Right lung (tissue), 5 donors: ENCODE data around the gene TEK. TPM values are rescaled to one million over a fixed set of nuclear protein-coding genes. Genes with fewer than 3 reads are reported as not detected.

Experiments
- DNase-seq, 2 donors: peaks; one replicate each; pipeline ENCODE4 v3.0.0-alpha.2; 2013
- polyA plus RNA-seq, 5 donors: library from polyadenylated mRNA; unstranded; fragments of 120-200 nt; gene quantifications; one replicate each; pipeline versions ENCODE4 v1.2.1 to v1.2.3, GENCODE V29; 2013; ENCODE audit warnings: inconsistent platforms in 1 of 5, low replicate concordance in 1 of 5; ENCODE audit not compliant: insufficient read length in 5 of 5, insufficient read depth in 1 of 5

The TEK gene
- polyA plus RNA-seq, 5 donors: 33.0 to 55.7 (median 52.6) TPM

DNA sequence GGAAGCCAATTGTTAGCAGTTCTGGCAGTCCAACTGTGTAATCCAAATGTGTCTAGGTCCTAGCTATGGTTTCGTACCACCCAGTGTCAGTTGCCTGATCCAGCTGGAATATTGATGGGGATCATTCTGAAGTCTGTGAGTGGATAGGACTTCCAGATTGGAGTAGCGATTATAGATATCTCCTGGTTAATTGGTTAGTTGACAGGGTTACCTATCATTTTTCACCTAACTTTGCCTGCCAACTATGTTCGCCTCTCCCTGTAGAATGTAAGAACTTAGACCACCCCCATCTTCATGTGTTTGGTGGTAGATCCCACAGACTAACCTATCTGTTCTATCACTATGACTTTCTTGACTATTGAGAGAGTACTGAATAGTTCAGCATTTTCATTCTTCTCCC, 59.9 kb downstream of the TEK start:
- no peak for DNase-seq

DNA sequence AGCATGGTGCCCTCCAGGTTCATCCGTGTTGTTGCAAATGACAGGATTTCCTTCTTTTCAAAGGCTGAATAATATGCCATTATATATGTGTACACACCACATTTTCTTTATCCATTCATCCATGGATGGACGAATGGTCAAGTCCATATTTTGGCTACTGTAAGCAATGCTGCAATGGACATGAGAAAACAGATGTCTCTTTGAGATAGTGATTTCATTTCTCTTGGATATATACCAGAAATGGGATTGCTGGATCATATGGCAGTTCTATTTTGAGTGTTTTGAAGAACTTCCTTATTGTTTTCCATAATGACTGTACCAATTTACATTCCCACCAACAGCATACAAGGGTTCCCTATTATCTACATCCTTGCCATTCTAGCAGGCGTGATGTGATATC, 67.9 kb downstream of the TEK start:
- DNase-seq: no peak

DNA sequence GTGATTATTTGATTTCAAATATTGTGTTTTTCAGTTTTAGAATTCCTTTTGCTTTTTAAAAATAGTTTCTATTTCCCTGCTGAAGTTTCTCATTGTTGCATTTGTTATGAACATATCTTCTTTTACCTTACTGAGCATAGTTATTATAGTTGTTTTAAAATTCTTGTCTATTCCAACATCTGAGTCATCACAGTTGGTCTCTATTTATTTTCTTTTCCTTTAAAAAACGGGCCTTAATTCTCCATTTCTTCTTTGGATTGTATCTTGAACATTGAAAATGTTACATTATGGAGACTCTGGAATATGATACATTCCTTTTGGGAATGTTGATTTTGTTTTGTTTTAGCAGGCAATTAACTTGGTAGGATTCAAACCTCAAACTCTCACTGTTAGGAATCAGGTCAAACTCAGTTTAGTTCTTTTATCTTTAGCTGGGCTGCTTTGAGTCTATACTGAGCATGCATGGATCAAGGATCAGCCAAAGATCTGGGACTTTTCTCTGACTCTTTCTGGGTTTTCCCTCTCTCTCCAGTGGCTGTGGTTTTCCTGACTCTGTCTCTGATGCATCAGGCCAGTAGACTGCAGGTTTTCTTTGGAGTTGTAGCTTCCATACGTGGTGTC, 70.3 kb downstream of the TEK start:
- DNase-seq: no peak

DNA sequence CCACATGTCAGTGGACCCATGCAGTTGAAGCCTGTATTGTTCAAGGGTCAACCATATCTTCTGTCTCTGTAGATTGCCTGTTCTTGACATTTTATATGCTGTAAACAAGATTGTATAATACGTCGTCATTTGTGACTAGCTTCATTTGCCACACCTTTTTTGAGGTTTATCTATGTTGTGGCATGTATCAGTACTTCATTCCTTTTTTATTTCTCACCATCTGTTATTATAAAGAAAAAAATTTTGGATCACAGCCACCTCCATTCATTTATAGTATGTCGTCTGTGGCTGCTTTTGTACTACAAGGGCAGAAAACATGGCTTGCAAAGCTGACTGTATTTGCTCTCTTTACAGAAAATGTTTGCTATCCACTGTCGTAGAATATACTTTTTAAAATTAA, 72.4 kb downstream of the TEK start:
- DNase-seq: no peak

DNA sequence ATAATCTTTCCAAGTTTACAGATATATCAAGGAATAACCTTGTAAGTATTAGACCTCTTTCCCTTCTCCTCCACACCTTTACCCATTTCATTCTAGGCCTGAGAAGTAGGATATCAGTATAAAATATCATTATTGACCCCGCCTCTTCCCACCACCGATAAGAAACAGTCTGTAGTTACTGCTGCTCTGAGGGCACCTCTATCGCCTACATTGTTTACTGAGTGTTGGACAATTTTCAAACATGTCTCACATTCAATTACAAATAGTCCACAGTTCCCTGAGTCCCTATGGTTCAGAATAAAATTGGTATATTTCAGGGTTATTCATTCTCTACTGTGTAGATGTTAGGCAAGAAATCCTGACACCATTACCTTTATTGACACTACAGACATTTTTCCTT, 73.4 kb downstream of the TEK start:
- no peak for DNase-seq

DNA sequence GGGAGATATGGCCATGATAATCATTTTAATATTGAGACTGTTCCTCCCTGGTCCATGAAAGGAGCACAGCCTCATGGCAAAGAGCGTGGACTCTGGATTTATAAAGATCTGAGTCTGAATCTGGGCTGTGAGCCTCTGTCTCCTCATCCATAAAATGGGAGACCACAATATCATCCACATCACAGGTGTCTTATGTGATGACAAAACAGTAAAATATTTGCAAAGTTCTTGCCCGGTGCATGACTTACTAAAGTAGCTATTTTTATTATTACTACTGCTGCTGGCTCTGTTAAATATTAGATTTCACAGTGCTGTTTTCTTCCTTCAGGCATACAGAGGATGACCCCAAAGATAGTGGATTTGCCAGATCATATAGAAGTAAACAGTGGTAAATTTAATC, 74.1 kb downstream of the TEK start:
- DNase-seq: no peak

DNA sequence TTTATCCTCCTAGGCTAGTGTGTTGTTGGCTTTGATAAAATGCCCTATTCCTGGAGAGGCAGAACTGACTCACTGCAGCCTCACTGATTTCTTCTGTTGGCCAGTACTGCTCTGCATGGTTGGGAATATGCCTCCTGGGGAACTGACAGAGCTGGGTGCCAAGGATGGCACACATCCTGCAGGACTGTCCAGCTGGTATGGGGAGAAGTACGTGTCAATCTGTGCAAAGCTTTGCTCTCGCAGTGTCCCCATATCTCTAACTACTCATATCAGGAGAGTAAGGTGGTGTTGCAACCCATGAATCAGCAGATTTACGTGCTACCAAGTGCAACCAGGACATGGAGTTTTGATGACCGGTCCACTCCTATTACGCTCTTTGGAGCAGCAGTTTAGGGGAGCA, 74.7 kb downstream of the TEK start:
- no peak for DNase-seq

DNA sequence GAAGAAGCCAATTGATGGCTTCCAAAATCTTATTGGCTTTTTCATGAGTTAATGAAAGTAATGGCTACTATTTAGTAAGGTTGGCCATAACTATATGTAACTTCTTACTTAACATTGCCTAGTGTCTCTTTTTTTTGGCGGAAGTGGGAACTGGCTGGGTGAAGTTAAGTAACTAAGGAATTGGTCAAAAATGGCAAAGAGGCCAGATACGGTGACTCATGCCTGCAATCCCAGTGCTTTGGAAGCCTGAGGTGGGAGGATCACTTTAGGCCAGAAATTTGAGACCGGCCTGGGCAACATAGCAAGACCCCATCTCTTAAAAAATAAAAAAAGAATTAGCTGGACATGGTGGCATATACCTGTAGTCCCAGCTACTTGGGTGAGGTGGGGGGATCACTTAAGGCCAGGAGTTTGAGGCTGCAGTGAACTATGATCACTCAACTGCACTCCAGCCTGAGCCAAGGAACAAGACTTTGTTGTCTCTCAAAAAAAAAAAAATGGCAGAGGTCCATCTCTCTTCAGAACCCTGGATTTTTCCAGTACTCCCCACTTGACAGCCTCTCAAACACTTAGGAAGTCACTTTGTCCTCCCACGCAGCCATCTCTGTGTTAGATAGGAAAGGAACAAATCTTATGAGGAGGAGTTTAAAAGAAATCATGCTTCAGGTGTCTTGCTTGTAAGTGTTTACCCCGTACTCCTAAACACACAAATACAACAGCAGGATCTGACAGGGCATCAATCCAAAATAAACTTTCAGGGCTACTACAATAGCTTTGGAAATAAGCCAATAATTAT, 75.7 kb downstream of the TEK start:
- no peak for DNase-seq

DNA sequence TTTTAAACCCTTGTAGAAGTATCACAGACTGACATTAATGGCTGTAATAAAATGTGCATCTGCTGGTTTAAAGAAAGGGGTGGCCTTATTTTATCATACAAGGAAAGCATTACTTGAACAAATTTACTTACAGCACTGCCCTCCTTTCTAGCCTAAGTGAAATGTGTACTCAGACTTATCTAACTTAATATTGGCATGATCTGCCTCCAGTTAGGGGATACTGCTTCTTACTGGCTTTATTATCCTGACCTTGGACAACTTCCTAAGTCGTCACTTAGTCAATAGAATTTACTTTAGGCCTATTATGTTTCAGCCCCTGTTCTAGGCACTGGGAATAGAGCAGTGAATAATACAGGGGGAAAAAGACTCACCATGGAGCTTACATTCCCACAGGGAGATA, 79.4 kb downstream of the TEK start:
- DNase-seq: no peak

DNA sequence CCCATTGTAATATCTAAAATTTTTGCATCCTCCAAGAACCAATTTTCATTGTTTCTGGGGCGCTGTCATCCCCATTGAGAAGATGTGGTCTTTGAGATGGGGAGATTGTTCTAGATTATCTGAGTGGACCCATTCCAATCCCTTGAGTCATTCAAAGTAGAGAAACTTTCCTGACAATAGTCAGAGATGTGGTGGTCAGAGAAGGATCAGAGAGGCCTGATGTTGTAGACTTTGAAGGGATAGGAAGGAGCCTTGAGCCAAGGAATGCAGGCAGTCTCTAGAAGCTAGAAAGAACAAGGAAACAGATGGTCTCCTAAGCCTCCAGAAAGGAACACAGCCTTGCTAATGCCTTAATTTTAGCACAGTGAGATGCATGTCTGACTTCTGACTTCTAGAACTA, 80.4 kb downstream of the TEK start:
- DNase-seq: no peak

DNA sequence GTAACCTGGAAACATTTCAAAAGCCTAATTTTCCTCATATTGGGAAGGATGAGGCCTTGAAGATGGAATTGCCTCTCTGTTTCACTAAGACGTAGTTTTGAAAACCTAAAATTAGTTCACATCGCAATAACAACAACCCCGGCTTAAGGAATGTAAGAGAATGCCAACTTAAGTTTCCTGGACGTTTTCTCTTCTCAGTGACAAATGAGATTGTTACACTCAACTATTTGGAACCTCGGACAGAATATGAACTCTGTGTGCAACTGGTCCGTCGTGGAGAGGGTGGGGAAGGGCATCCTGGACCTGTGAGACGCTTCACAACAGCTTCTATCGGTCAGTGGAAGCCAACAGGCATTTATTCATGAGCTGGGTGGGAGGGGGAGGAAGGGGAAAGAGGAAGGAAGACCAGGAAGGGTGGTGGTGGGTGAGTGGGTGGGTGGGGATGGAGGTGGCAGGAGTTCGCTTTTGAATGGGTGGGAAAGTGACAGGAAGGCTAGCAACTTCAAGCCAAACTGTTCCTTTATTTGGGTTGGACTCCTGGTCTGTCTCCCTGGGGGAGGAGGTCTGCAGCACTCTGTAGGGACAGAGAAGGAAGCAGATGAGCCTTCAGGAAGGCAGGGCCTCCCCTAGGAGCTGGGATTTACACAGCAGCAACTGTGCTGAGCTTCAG, 83.4 kb downstream of the TEK start:
- DNase-seq: no peak

DNA sequence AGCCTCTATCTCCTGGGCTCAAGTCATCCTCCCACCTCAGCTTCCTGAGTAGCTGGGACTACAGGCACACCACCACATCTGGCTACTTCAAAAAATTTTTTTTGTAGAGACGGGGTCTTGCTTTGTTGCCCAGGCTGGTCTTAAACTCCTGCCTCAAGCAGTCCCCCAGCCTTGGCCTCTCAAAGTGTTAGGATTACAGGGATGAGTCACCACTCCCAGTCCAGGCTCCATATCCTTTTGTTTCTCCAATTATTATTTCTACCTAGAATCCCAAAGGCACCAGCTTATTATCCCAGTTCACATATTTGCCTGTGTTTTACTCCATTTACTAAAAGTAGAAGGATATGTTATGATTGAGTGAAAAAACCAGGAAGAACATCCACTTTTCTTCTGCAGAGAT, 84.9 kb downstream of the TEK start:
- no peak for DNase-seq

DNA sequence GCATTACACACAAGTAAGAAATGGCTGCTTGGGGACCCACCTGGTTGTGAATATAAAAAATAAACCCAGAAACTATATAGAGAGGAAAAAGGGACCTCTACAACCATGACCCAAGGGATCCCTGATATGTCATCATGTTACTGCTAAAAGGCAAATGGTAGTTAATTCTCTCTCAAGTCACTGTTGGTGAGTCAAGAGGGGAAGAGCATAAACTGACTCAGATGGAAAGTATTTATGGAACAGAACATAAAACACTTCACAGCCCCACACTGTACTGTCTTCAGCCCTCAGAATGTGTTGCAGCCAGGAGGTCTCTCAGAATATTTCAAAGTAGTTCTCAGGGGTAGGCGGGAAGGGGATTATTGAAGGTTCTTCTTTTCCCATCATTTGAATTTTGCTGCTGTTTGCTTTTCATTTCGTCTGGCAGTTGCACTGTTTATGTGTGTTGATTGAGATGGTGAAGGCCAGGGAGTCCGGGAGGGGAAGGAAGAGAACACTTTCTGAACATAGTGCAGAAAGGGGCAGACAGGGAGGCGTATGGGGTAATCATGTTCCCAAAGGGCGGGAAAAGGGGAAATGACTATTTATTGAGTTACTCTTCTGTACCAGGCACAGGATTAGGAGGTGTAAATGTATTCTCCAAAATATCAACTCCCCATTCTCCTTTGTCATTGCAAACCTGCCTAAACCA, 85.5 kb downstream of the TEK start:
- no peak for DNase-seq

DNA sequence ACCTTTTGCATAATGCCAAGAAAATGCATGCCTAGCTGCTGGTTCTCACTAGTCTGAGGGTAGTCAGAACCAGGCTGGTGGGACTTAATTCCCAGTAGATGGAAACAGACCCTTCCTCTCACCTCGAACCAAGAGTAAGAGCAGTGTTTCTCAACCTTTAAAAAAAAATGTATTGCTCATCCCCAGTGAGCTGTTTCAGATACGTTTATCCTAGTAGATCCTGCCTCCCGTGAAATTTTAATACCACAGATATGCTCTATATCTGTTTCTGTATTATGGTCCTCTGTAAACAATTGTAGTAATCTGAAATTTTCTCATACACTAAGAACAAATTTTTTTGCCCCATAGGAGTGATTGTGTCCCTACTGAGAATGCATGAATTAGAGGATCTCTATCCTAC, 86.2 kb downstream of the TEK start:
- DNase-seq: no peak

DNA sequence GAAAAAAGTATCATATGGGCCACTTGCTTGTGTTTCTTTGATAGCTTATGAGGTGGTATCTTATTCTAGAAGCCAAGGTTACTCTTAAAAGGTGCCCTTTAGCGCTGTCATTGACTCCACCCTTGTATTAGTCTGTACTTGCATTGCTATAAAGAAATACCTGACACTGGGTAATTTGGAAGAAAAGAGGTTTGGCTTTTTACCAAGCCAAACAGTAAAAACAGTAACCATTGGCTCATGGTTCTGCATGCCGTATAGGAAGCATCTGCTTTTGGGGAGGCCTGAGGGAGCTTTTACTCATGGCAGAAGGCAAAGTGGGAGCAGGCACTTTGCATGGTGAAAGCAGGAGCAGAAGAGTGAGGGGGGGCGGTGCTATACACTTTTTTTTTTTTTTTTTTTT, 87.4 kb downstream of the TEK start:
- no peak for DNase-seq

DNA sequence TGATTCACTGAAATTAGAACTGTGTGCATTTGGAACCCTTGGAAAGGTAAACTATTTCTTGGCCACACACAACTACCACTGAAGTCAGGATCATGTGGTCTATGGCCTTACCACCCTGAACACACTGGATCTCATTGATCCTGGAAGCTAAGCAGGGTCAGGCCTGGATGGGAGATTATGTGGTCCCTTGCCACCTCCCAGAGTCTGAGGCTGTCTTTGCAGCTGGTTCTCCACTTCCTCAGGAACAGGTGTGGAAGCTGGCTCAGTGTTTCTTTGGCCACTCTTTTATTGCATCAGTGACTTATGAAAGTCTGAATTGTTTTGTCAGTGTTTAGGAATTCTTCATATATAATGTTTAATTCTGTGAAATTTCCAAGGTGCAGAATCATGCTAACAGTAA, 89.2 kb downstream of the TEK start:
- no peak for DNase-seq

DNA sequence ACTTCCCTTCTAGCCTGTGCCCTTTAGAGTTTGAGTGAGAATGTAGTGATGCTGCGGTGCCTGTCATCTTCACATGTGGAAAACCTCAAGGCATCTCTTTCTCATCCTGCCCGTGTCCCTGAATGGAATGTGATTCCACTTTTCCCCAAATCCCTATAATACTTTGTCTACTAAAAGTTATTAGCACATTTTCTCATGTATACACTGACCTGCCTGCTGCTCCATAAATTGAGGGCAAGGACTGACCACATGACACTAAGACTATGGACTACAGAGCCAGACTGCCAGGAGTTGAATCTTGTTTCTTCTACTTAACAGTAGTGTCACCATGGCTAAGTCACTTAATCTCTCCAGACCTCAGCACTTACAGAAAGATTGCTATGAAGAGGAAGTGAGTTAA, 93.0 kb downstream of the TEK start:
- DNase-seq: no peak

DNA sequence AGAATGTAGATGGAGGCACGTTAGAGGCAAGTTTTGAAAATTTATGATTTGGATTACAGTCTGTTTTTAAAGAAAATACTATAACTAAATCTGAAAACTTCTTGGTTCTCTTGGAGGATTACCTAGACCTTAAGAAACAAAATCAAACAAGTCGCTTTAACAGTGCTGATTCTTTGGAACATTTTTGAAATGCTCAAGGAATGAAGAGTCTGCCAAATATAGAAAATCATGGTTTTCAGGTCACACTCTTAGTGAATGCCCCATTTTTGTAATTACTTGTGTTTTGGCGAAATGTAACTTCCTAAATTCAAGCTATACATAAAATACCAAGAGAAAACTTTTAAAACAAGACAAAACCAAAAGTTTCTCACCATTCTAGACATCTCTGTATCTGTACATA, 94.8 kb downstream of the TEK start:
- no peak for DNase-seq

DNA sequence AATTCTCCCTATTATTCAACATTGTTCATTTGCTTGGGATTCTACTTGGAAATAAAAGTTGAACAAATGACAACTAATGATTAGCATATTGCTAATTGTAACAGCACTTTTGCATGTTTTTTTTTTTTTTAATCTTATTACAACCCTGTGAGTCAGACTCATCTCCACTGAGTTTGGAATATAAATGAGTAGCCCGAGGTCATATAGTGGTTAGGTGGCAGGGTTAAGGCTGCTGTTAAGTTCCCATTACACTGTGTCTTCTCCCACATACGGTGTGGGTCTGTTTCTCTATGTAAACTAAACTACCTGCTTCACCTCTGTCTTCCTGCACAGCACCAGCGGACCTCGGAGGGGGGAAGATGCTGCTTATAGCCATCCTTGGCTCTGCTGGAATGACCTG, 95.6 kb downstream of the TEK start:
- DNase-seq: no peak

DNA sequence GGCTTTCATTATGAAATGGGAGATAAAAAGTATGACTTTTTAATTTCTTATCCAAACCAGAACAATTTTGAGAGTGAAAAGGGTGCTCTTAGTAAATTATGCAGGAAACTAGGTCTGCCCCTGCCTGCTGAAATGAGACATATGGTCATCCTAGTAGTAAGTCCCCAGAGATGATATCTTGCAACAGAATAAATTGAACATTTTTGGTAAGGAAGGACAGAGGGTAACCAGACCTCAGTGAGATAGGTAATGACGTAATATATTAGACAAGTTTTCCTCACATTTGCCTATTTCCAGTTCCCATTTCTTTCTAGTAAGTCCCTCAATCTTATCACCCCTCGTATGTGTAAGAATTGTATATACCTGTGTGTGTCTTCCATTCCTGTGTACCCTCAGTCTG, 96.2 kb downstream of the TEK start:
- no peak for DNase-seq

DNA sequence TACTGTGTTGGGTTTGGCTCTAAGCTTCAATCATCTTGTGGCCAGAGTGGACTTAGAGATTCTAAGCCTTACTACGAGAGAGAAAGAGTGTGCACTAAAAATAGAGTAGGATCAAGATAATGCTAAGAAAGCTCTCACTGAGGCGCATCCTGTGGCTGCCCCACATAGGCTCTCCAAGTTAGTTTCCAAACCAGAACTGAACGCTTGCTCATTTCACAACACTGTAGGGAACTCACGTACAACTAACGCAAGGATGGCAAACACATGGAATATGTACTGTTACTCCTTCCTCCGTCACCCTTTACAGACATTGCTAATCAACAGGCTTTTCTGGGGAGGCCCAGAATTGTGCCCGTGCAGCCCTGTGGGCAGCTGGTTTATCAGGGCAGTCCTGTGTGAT, 97.0 kb downstream of the TEK start:
- no peak for DNase-seq

DNA sequence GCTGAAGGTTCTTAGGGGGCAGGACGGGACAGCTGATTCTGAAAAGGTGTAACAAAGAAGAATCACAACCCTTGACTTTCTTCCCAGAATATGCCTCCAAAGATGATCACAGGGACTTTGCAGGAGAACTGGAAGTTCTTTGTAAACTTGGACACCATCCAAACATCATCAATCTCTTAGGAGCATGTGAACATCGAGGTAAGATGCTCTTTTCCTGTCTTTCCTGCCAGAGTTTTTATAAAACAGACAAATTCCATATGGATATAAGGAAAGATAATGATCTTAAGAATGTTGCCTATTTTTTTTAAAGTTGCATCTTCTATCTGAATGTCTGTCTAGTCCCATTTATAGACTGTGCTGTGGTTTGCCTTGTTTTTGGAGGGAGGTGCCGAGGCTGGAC, 100.0 kb downstream of the TEK start:
- DNase-seq: no peak

DNA sequence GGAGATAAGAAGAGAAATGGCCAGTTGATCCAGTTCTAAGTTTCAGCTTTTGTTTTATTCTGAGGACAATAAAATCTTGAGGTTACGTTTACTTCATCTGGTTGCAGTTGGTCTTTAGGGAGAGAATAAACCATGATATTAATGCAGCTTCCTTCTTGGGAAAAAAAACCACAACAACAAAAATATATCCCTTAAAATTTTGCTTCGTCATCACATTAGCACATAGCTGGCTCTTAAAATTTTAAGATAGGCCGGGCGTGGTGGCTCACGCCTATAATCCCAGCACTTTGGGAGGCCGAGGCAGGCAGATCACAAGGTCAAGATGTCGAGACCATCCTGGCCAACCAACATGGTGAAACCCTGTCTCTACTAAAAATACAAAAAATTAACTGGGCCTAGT, 101.6 kb downstream of the TEK start:
- DNase-seq: no peak
